Skin epidermis (tissue), 12 donors: ENCODE measurements around the gene SRMS.

ENCODE experiments used
- H3K27ac ChIP-seq, 21 experiments: fragments of 200-600 bp; sonication (generic) in 11 of 21; one replicate each; pipeline ENCODE4 v1.5.0; 2020; ENCODE audit warnings: mild to moderate bottlenecking in 3 of 21, inconsistent platforms in 2 of 21, moderate library complexity in 2 of 21
- H3K4me3 ChIP-seq, 7 experiments: fragments of 200-600 bp; sonication (generic) in 2 of 7; one replicate each; pipeline ENCODE4 v1.5.0; 2020; ENCODE audit warnings: inconsistent platforms in 2 of 7, mild to moderate bottlenecking in 2 of 7, moderate library complexity in 1 of 7

The SRMS gene

DNA sequence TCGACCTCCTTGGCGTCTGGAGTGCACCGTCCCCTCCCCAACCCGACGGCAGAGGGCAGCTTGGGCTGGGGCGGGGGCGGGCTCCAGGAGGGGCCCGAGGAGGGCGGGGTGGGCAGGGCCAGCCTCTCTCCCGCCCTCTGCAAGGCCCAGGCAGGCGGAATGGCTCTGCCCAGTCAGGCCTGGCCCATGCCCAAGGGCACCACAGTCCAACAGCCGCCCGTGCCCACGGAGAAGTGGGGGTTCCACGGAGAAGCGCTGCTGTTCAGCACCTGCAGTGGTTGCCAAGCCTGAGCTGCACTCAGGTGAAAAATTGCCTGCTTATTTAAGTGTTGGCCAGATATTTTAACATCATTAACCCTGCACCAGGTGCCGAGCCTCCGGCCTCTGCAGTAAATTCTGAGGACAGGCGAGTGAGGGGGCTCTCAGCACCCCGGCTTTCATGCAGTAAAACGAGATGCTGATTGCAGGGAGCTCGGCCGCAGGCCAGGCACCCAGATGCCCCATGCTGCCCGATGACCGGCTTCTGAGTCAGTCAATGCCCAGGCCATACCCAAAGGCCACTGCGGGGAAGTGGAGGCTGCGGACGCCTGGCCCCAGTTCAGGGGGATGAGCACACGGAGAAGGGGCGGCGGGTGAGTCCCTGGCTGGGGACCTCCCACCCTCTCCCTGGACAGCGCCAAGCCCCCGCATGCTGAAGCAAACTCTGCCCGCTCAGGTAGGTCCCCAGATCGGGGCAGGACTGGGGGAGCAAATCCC is at the start of gene SRMS:
TSS of gene SRMS (minus strand) at position 25 of the 756 bp plus-strand sequence. CDS start 286 bp downstream, outside the sequence.
- Histone ChIP-seq H3K4me3 (no peak within 1 kb of the TSS), H3K27ac (no peak within 1 kb of the TSS)

- Histone ChIP-seq H3K27ac (no peak overlapping the region), H3K4me3 (no peak overlapping the region)
Measured at GRCh38 chr20:63596423-63596822, 48.9 kb upstream of the SRMS start.

GRCh38 chr20:63595416-63596127 is 48.0 kb upstream of the SRMS start:
- no peak overlapping the region for H3K4me3 ChIP-seq
- H3K27ac ChIP-seq, result no peak overlapping the region

- H3K27ac ChIP-seq, result peak overlapping the region in 11 of 21 experiments; percentile 29 to 75 (median 64)
- H3K4me3 ChIP-seq, result no peak overlapping the region
Measured at GRCh38 chr20:63594043-63594561, 46.6 kb upstream of the SRMS start.

- Histone ChIP-seq H3K4me3 (no peak overlapping the region), H3K27ac (no peak overlapping the region)
Measured at GRCh38 chr20:63592661-63593060, 45.1 kb upstream of the SRMS start.

- no peak overlapping the region for H3K27ac ChIP-seq
- H3K4me3 ChIP-seq, result no peak overlapping the region
Measured at GRCh38 chr20:63591786-63592355, 44.3 kb upstream of the SRMS start.

GRCh38 chr20:63591147-63591533 is 43.6 kb upstream of the SRMS start:
- Histone ChIP-seq H3K4me3 (no peak overlapping the region), H3K27ac (no peak overlapping the region)

DNA sequence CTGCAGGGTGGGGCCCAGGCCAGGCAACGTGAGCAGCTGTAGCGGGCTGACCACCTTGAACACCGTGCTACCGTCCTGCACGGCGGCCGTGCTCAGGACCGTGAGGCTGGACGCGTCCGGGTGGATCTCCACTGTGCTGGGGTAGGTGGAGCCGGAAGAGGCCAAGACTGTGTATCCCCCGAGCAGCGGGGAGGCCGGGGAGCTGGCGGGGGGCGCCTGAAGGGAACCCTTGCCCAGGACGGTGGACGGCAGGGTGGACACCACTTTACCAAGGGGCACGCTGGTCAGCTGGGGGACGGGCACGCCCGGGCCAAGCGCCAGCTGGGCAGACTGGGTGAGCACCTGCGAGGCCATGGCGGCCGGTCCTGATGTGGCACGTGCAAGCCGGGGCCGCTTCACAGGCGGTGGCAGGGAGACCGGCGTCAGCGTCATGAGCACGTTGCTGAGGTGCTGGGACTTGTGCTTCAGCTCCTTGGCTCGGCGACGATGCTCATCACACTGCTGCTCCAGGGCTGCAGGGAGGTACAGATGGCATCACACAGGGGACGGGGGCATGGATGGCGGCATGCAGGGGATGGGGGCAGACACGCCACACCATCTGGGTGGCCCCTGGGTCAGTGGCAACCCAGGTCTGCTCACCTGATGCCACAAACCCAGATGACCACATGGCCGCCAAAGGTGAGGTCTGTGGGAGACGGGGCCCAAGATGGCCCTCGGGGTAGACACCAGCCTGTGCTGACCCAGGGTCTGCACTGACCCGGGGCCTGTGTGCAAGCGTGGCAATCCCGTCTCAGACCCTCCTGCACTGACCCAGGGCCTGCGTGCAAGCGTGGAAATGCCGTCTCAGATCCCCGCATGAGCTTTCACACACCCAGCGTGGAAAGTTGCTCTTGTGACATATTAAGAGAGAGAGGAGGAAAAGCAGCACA is 42.9 kb upstream of the SRMS start:
- no peak overlapping the region for H3K4me3 ChIP-seq
- no peak overlapping the region for H3K27ac ChIP-seq

GRCh38 chr20:63589261-63590217 is 42.0 kb upstream of the SRMS start:
- no peak overlapping the region for H3K27ac ChIP-seq
- no peak overlapping the region for H3K4me3 ChIP-seq

DNA sequence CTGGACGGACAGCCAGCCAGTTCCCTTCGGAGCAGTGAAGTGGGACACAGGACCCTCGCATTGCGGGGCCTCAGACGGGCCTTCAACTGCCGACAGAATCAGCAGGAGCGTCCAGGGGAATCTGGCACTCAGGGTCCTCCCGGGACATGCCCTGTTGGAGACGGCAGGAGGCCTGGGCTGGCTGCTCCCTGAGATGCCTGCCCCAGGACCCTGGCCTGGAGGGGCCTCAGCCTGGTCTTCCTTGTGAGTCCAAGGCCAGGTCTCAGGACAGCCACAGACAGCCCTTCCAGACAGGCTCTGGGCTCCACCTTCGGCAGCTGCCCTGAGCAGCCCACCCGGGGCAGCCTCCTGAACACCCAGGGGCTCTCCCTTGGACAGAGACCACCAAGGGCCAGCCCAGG is 41.1 kb upstream of the SRMS start:
- H3K27ac ChIP-seq, result no peak overlapping the region
- H3K4me3 ChIP-seq, result no peak overlapping the region

GRCh38 chr20:63587776-63588591 is 40.4 kb upstream of the SRMS start:
- H3K4me3 ChIP-seq, result no peak overlapping the region
- no peak overlapping the region for H3K27ac ChIP-seq

- Histone ChIP-seq H3K4me3 (no peak overlapping the region), H3K27ac (no peak overlapping the region)
Measured at GRCh38 chr20:63587256-63587655, 39.7 kb upstream of the SRMS start.

- no peak overlapping the region for H3K27ac ChIP-seq
- H3K4me3 ChIP-seq, result no peak overlapping the region
Measured at GRCh38 chr20:63586797-63587196, 39.2 kb upstream of the SRMS start.

DNA sequence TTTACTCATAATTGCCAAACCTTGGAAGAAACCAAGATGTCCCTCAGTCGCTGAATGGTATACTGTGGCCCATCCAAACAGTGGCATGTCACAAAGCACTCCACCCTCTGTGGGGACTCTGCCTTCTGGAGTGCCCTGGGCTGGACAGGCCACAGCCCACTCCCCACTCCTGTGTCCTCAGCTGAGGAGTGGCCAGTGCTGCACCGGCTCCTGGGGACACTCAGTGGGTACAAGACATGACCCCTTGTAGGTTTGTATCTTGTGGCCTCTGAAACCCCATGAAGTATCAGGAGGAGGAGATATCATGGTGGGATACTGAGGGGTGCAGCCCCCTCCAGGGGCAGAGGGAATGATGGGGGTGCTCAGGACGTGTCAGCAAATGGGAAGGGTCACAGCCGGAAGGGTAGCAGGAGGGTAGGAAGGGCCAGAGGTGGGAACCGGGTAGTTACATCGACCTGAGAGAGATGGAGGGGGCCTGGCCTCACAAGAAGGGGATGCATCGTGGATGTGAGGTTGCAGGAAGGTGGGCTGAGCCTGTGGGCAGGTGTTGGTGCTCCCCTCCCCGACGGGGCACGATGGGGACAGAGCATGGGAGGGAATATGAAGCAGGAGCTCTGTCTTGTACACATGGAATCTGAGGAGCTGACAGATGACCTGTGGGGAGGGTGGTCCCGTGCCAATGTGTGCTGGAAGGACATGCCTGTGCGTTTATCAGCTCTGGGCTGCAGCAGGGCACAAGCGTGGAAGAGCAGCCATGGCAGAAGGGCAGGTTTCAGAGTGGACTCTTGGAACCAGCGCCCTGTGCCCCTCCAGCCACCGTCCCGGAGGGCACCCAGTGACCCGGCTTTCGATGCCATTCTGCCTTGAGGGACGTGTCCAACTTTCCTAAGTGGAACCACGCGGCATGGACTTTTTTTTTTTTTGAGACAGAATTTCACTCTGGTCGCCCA is 38.3 kb upstream of the SRMS start:
- Histone ChIP-seq H3K4me3 (no peak overlapping the region), H3K27ac (no peak overlapping the region)

DNA sequence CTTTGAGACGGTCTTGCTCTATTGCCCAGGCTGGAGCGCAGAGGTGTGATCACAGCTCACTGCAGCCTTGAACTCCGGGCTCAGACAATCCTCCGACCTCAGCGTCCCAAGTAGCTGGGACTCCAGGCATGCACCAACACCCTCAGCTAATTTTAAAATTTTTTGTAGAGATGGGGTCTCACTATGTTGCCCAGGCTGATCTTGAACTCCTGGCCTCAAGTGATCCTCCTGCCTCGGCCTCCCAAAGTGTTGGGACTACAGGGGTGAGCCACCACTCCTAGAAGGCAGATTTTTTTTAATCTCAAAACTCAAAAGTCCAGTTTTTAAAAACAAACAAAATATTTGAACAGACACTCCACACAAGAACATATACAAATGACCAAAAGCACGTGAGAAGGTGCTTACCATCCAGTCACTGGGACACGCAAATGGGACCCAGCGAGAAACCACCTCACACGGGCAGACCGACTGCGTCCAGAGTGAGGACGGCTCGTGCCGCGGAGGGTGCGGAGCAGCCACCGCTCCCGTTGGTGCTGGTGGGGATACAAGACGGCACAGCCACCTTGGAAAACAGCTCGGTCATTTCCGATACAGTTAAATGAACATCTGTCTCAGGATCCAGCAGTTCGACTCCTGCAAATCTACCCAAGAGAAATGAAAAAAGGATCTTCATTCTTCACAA is 35.0 kb upstream of the SRMS start:
- no peak overlapping the region for H3K27ac ChIP-seq
- H3K4me3 ChIP-seq, result no peak overlapping the region

DNA sequence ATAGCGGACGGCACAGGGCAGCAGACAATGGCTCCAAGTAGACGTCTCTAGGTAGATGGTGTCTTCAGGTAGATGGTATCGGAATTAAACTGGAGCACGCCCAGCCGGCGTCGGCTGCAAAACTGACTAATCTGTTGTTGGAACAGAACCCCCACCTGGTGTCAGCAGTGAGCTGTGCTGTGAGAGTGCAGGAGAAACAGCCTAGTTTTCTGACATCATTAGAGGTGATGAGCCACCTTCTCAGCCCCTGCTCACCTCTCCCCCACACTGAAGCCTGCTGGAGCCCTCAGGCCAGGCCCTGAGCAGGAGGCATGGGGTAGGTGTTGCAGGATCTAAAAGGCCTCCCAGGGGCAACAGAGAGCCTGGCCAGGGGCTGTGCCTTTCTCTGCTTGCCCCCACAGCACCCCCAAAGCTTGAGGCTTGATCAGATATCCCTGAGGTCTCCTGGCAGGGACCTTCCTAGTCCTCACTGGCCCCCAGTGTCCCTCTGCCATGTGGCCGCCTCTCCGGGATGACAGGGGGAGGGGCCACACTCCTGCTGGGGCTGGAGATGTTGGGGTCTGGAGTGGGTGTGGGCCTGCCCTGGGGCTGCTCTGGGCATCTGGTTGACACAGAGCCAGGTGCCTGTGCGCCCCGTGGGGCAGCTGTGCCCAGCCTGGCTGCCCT is 33.4 kb upstream of the SRMS start:
- no peak overlapping the region for H3K4me3 ChIP-seq
- no peak overlapping the region for H3K27ac ChIP-seq
